ENCODE measurements around the gene ZNF716.

- TF ChIP-seq, protein P1, sequence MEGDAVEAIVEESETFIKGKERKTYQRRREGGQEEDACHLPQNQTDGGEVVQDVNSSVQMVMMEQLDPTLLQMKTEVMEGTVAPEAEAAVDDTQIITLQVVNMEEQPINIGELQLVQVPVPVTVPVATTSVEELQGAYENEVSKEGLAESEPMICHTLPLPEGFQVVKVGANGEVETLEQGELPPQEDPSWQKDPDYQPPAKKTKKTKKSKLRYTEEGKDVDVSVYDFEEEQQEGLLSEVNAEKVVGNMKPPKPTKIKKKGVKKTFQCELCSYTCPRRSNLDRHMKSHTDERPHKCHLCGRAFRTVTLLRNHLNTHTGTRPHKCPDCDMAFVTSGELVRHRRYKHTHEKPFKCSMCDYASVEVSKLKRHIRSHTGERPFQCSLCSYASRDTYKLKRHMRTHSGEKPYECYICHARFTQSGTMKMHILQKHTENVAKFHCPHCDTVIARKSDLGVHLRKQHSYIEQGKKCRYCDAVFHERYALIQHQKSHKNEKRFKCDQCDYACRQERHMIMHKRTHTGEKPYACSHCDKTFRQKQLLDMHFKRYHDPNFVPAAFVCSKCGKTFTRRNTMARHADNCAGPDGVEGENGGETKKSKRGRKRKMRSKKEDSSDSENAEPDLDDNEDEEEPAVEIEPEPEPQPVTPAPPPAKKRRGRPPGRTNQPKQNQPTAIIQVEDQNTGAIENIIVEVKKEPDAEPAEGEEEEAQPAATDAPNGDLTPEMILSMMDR (IDR thresholded peaks at IDR 0.05) = no peak
- TF ChIP-seq POLR2A (IDR thresholded peaks at IDR 0.05; ENCODE audit: low read length) (no peak), RAD21 (conservative IDR thresholded peaks at IDR 0.05 in 1 of 2, IDR thresholded peaks at IDR 0.05 in 1 of 2) (no peak), E2F6 (IDR thresholded peaks at IDR 0.05; ENCODE audit: borderline replicate concordance, low read depth) (no peak), MYC (IDR thresholded peaks at IDR 0.05; ENCODE audit: borderline replicate concordance, low read length) (no peak), RFX5 (IDR thresholded peaks at IDR 0.05) (no peak), EP300 (IDR thresholded peaks at IDR 0.05) (no peak), JUN (IDR thresholded peaks at IDR 0.05) (no peak), FOSL2 (IDR thresholded peaks at IDR 0.05) (no peak), FOSL2 (CRISPR knock-in tag; IDR thresholded peaks at IDR 0.05) (no peak)
Measured at GRCh38 chr7:57425969-57426628, 23.9 kb upstream of the ZNF716 start.

Data from A549 (cell line).